ENCODE results near the gene SPG21.

SPG21 gene

DNA sequence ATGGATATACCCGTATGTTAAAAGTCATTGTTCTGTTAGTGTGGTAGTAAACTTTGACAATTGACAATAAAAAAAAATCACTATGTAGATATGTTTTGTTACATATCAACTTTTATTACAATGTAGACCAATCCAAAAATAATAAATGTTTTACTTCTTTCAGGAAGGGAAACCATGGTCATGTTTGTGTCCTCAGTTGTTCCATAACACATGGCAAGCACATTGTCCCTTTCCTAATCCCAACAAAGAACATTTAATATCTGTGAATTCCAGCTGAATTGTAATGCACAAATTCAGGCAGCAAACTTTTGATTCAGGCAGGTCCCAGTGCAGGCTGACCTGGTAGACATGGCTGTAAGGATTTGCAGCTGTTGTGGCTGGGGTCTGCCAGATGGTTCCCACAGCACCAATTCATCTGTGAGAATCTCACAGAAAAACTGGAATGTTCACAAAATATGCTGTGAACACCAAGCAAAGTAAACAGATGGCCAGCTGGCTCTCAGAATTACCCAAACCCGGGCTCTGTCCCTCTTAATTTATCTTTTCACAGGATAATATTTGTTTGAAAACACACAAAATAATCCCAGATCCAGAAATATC, 1.9 kb upstream of the SPG21 start:
- peak; percentile 80 for DNase-seq

- no peak for DNase-seq
These were observed 405 bp upstream of the SPG21 start for GRCh38 chr15:64990168-64990470.

- no peak for DNase-seq
These were observed 2.6 kb downstream of the SPG21 start for GRCh38 chr15:64987136-64987535.

- DNase-seq: no peak
These were observed 4.2 kb downstream of the SPG21 start for GRCh38 chr15:64985366-64986033.

DNA sequence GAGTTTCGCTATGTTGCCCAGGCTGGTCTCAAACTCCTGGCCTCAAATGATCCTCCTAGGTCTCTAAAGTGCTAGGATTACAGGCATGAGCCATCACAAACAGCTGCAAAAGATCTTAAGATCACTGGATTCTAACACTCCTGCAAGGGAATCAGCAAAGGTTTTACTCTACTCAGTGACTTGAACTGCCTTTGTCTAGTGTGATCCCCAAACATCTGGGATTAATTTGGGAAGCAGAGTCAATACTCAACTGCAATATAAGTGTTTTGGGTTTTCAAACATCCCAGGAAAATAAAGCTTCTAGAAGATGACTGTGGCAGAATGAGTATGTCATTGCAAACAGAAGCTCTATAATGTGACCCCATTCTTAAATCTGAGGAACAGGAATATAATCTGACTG, 7.2 kb downstream of the SPG21 start:
- DNase-seq: no peak

- no peak for DNase-seq
These were observed 7.8 kb downstream of the SPG21 start for GRCh38 chr15:64981812-64982431.

- no peak for DNase-seq
These were observed 10.4 kb downstream of the SPG21 start for GRCh38 chr15:64979252-64979710.

GRCh38 chr15:64975390-64975789, 14.3 kb downstream of the SPG21 start:
- no peak for DNase-seq

GRCh38 chr15:64970698-64971097, 19.0 kb downstream of the SPG21 start:
- DNase-seq: no peak

GRCh38 chr15:64969401-64969800, 20.3 kb downstream of the SPG21 start:
- DNase-seq: no peak

GRCh38 chr15:64961013-64961412, 28.7 kb downstream of the SPG21 start:
- no peak for DNase-seq

DNA sequence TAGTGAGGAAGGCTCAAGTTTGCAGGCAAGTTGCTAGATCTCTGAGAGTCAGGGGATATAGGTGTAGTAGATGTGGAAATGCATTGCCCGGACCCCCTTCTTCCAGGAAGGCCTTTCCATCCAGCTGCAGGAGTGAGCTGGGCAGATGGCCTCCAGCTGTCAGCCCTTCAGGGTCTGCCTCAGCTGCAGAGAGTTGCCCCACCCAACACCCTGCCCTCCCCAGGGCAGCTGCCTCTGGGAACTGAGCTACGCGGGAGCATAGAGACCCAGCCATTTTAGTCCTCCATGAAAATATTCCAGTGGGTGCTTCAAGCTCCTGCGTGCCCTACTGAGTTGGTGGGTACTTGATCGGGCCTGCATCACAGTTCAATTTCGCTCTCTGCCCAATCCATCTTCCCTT, 29.6 kb downstream of the SPG21 start:
- no peak for DNase-seq

DNA sequence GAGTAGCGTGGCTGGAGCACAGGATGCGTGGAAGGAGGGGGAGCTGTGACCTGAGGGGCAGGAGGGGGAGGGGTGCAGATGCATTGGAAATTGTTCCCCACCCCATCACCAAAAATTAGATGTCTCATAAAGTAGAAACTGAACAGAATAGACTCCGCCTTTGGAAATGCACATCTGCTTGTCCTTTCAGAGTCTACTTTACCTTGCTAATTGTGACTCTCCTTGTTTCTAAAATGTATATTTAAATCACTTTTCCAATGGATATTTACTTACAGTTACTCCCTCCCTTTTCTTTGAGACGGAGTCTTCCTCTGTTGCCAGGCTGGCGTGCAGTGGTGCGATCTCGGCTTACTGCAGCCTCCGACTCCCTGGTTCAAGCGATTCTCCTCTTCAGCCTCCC, 30.6 kb downstream of the SPG21 start:
- DNase-seq: no peak

DNA sequence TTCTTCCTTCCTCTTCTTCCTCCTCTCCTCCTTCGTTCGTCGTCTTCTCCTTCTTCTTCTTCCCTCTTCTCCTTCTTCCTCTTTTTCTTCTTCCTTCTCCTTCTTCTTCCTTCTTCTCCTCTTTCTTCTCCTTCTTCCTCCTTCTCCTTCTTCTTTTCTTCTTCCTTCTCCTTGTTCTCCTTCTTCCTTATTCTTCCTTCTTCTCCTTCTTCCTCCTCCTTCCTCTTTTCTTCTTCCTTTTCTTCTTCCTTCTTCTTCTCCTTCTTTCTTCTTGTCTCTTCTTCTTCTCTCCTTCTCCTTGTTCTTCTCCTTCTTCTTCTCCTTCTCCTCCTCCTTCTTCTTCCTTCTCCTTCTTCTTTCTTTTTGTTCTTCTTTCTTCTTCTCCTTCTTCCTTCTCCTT, 35.3 kb downstream of the SPG21 start:
- DNase-seq: no peak

DNA sequence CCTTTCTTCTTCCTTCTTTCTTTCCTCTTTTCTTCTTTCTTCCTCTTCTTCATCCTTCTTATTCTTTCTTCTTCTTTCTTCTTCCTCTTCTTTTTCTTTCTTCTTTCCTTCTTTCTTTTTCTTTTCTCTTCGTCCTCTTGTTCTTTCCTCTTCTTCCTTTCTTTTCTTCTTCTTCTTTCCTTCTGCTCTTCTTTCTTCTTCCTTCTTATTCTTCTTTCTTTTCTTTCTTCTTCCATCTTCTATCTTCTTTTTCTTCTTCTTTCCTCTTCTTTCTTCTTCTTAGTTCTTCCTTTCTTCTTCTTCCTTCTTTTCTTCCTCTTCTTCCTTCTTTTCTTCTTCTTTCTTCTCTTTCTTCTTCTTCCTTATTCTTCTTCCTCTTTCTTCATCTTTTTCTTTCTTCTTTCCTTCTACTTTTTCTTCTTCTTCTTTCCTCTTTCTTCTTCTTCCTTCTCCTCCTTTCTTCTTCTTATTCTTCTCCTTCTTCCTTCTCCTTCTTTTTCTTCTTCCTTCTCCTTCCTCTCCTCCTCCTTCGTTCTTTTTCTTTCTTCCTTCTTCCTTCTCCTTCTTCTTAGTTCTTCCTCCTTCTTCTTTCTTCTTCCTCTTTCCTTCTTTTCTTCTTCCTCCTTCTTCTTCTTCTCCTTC, 37.8 kb downstream of the SPG21 start:
- DNase-seq: no peak

DNA sequence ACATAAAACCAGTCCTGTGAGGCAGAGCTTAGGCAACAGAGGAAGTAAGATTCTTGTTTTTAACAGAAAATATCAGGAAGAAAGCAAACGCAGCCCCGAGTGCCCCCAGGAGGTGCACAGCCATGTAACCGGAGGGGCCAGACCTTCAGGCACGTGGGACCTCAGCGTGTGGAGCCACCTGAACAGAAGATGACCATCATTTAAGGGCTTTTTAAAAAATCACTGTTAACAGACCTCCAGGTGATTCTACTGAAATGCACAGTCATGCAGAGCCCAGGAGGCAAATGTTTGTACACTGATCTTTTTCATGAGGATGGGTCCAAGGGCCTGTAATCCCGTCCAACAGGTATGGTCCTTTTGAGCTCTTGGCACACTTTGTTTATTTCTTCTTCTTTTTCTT, 38.8 kb downstream of the SPG21 start:
- DNase-seq: no peak

GRCh38 chr15:64949383-64950186, 40.1 kb downstream of the SPG21 start:
- no peak for DNase-seq

- DNase-seq: no peak
These were observed 40.8 kb downstream of the SPG21 start for GRCh38 chr15:64948916-64949315.

DNA sequence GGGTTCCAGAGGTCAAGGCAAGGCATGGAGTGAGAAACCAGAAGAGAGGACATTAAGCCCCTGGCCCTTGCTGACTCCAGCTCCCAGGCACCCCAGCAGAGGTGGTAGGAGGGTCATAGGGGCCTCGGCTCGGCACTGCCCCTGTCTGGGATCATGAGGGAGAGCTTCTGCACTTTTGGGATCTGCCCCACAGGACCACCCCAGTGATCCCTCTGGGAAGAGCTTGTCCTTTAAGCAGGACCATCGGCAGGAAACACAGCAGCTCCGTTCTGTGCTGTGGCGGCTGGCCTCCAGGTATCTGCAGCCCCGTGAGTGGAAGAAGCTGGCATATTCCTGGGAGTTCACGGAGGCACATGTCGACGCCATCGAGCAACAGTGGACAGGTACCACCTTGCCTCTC, 42.5 kb downstream of the SPG21 start:
- DNase-seq: no peak

- DNase-seq: no peak
These were observed 44.8 kb downstream of the SPG21 start for GRCh38 chr15:64944961-64945360.

- DNase-seq: no peak
These were observed 46.0 kb downstream of the SPG21 start for GRCh38 chr15:64943512-64944225.

DNA sequence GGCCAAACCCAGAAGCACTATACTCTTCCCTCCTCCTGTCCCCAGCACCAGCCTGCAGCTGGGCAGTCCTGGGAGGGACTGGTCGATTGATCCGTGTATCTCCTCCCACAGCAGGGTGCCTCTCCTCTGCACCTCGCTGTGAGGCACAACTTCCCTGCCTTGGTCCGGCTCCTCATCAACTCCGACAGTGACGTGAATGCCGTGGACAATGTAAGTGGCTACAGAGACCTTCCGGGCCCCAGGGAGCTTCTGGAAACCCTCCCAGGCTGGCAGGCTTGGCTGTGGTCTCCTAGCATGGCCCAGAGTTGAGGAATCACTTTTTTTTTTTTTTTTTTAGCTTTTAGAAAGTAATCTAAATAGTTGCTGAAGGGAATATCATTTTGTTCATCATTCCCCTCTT, 47.4 kb downstream of the SPG21 start:
- DNase-seq: no peak

- DNase-seq: no peak
These were observed 51.5 kb downstream of the SPG21 start for GRCh38 chr15:64938192-64938591.
